Activated CD8-positive, alpha-beta T cell treated with anti-CD3 and anti-CD28 coated beads, Interleukin-2, amount 10 ng/mL, durations not matched to agents 7 days and 5 days (primary cell): ENCODE data around the gene AHRR. TPM values are rescaled to one million over a fixed set of nuclear protein-coding genes. Genes with fewer than 3 reads are reported as not detected.
A peak's percentile ranks its signal among the peaks of the same experiment; 100 is the strongest.

Source experiments
- ATAC-seq: fragments of 150-1000 bp; cut with Tn5 transposase; one replicate; pipeline ENCODE4 v1.10.0; 2021; ENCODE audit warnings: moderate library complexity
- CTCF ChIA-PET: fragments of 350-600 bp; sonication (Branson Sonifier 250); formaldehyde crosslinking; loops from one replicate; lab custom pipeline; 2021; ENCODE audit warnings: antibody characterized with exemption; lab: Charles Lee
- POLR2A ChIA-PET: fragments of 350-600 bp; sonication (Branson Sonifier 250); formaldehyde crosslinking; loops from one replicate; lab custom pipeline; 2021; ENCODE audit warnings: antibody characterized with exemption; lab: Charles Lee
- DNase-seq: peaks from one replicate; pipeline ENCODE4 v3.0.0-alpha.2; 2020
- H3K27ac Mint-ChIP-seq: one replicate; pipeline ENCODE4 v1.8.0; 2021; ENCODE audit warnings: mild to moderate bottlenecking, mixed read lengths
- H3K27me3 Mint-ChIP-seq: one replicate; pipeline ENCODE4 v1.8.0; 2021; ENCODE audit warnings: low read depth, mixed read lengths
- H3K36me3 Mint-ChIP-seq: one replicate; pipeline ENCODE4 v1.8.0; 2021; ENCODE audit warnings: low read depth, mixed read lengths
- H3K4me1 Mint-ChIP-seq: one replicate; pipeline ENCODE4 v1.8.0; 2021; ENCODE audit warnings: low read depth, mixed read lengths
- H3K4me3 Mint-ChIP-seq: one replicate; pipeline ENCODE4 v1.8.0; 2021; ENCODE audit warnings: mild to moderate bottlenecking, mixed read lengths
- H3K9me3 Mint-ChIP-seq: one replicate; pipeline ENCODE4 v1.8.0; 2022; ENCODE audit warnings: mixed read lengths; ENCODE audit not compliant: insufficient read depth
- total RNA-seq, 2 experiments: library from RNA; stranded (reverse); gene quantifications; one replicate each; pipeline ENCODE4 v1.2.3, GENCODE V29; 2021

AHRR gene
- total RNA-seq, 2 experiments from 2014 or later, result 56.1 to 57.2 TPM

DNA sequence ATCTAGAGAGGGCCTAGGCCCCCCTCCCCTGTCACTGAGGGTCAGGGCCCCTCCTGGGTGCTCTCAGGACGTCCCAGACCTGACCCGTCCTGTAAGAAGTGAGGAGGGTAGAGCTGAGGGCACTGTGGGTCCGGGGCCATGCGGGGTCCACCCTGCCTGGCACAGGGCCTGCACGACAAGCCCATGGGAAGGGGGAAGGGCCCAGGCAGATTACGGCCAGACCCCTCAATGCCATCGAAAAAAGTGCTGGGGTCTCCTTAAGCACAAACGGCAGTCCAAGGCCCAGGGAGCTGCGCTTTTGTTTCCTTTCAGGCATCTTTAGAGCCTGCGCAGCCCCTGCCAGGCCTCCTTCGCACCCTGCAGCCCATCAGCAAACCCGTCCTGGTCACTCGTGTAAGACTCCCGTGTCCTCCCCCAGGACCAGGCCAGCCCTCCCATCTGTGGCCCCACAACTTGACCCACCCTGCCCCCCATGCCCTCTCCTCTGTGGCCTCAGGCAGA is 117.0 kb downstream of the AHRR start:
- H3K4me1 Mint-ChIP-seq, result peaks cover 36% of the 10 kb centered on the region
- DNase-seq (no peak), ATAC-seq (no peak)
- CTCF ChIA-PET, result no interaction called here
- H3K9me3 Mint-ChIP-seq, result no peaks in the 10 kb centered on the region
- POLR2A ChIA-PET, result interaction anchor here (0.9 kb wide), 1 partner anchor 93 kb away, joined by 3 read pairs; no protein-coding TSS in a partner anchor
- H3K27me3 Mint-ChIP-seq, result no peaks in the 10 kb centered on the region
- no peak overlapping the region for H3K4me3 Mint-ChIP-seq
- H3K27ac Mint-ChIP-seq, result no peak overlapping the region
- peaks cover 6% of the 10 kb centered on the region for H3K36me3 Mint-ChIP-seq

DNA sequence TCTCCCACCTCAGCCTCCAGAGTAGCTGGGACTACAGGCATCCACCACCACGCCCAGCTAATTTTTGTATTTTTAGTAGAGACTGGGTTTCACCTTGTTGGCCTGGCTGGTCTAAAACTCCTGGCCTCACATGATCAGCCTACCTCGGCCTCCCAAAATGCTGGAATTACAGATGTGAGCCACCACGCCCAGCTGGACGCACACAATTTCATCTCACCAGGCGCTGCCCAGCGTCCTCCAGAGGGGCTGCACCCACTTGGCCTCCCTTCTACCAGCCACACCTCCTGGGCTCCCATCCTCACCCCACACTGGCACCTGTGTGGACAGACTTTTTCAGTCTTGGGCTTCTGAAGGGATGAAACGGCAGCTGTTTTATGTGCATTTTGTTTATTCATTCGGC is 117.7 kb downstream of the AHRR start:
- peak overlapping the region; percentile 23 for H3K27ac Mint-ChIP-seq
- ATAC-seq (no peak), DNase-seq (no peak)
- H3K27me3 Mint-ChIP-seq, result no peaks in the 10 kb centered on the region
- H3K9me3 Mint-ChIP-seq, result no peaks in the 10 kb centered on the region
- ChIA-PET CTCF (interaction anchor here (1.6 kb wide), 1 partner anchor 8 kb away, joined by 7 read pairs; no protein-coding TSS in a partner anchor), POLR2A (no interaction called here)
- peaks cover 6% of the 10 kb centered on the region for H3K36me3 Mint-ChIP-seq
- H3K4me3 Mint-ChIP-seq, result no peak overlapping the region
- peaks cover 41% of the 10 kb centered on the region for H3K4me1 Mint-ChIP-seq

DNA sequence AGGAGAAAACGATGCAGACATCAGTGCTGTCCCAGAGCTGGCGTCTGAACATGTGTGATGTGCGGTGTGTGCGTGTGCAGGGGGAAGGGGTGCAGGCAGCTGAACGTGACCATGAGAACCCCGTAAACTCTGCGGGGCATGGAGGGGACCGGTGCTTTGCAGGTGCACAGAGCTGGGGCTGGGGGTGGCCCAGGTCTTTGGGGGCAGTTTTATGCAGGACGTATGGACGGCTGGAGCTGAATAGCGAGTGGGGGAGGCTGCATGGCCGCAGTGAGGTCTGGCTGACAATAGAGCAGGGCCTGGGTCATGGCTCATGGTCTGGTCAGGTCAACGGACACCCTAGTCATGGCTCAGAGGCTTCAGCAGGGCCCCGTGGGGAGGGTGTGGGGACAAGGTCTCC is 118.1 kb downstream of the AHRR start:
- Mint-ChIP-seq H3K4me1 (peaks cover 46% of the 10 kb centered on the region), H3K27ac (peak overlapping the region; percentile 23), H3K36me3 (peaks cover 8% of the 10 kb centered on the region), H3K27me3 (no peaks in the 10 kb centered on the region), H3K9me3 (no peaks in the 10 kb centered on the region), H3K4me3 (no peak overlapping the region)
- DNase-seq (no peak), ATAC-seq (no peak)
- POLR2A ChIA-PET, result no interaction called here
- CTCF ChIA-PET, result interaction anchor here (1.4 to 1.6 kb wide), 2 partner anchors 9 to 14 kb away, joined by 4 to 7 read pairs; no protein-coding TSS in a partner anchor

DNA sequence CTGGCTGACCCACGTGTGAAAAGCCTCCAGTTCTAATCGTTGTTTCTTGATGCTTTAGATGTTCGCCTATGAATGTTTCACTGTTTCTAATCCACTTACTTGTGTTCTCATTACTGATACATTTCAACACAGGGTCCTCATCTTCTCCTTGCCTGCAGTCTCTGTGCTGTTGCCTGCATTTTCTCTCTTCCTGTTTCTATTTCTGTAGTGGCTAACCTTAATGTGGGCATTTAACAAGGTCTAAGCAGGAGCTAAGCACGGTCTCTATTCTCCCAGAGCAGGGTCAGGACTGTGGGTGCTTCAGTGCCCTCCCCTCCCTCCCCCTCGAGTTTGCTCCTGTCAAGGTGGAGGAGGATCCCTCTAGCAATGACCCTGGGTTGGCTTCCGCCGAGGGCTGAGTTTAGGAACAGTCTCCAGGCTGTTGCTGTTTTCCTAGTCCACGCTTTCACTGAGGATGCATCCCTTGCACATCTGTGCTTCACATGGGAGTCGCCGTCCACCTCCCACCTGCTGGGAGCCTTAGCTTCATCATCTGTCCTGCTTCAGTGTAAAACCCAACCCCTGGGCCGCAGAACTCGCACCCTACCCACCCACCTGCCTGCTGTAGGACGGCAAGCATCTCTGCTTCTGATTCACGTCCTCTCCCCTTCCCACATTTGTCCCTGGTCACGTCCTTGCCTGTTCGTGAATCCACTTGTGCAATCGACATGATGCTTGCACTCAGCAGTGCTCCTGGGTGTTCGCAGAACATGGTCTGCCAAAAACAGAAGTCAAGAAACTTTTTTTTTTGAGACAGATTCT is 119.1 kb downstream of the AHRR start:
- CTCF ChIA-PET, result interaction anchor here (1.4 to 1.6 kb wide), 2 partner anchors 9 to 15 kb away, joined by 4 to 7 read pairs; no protein-coding TSS in a partner anchor
- Mint-ChIP-seq H3K4me1 (peaks cover 51% of the 10 kb centered on the region), H3K9me3 (no peaks in the 10 kb centered on the region), H3K36me3 (peaks cover 9% of the 10 kb centered on the region), H3K4me3 (no peak overlapping the region), H3K27ac (peak overlapping the region; percentile 62), H3K27me3 (no peaks in the 10 kb centered on the region)
- POLR2A ChIA-PET, result no interaction called here
- DNase-seq, result no peak
- ATAC-seq, result no peak

DNA sequence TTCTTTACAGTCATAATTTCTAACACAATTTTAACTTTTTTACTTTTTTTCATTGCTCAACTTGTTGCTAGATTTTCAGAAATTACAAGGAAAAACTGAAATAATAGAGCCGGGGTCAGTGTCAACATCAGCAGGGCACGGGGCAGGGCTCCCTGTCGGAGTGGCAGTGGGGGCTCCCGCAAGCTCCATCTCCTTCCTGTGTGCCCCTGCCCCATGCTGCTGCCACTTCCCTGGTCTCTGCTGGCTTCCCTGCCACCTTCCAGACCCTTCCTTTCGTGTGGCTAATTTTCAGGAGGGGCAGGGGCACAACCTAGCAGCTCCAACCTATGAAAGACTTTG is 120.5 kb downstream of the AHRR start:
- Mint-ChIP-seq H3K27me3 (no peaks in the 10 kb centered on the region), H3K9me3 (no peaks in the 10 kb centered on the region), H3K4me1 (peaks cover 58% of the 10 kb centered on the region), H3K36me3 (peaks cover 17% of the 10 kb centered on the region), H3K27ac (peak overlapping the region; percentile 96), H3K4me3 (peak overlapping the region; percentile 98)
- DNase-seq (no peak), ATAC-seq (no peak)
- POLR2A ChIA-PET, result no interaction called here
- CTCF ChIA-PET, result interaction anchor here (1.1 kb wide), 1 partner anchor 27 kb away, joined by 3 read pairs; no protein-coding TSS in a partner anchor

DNA sequence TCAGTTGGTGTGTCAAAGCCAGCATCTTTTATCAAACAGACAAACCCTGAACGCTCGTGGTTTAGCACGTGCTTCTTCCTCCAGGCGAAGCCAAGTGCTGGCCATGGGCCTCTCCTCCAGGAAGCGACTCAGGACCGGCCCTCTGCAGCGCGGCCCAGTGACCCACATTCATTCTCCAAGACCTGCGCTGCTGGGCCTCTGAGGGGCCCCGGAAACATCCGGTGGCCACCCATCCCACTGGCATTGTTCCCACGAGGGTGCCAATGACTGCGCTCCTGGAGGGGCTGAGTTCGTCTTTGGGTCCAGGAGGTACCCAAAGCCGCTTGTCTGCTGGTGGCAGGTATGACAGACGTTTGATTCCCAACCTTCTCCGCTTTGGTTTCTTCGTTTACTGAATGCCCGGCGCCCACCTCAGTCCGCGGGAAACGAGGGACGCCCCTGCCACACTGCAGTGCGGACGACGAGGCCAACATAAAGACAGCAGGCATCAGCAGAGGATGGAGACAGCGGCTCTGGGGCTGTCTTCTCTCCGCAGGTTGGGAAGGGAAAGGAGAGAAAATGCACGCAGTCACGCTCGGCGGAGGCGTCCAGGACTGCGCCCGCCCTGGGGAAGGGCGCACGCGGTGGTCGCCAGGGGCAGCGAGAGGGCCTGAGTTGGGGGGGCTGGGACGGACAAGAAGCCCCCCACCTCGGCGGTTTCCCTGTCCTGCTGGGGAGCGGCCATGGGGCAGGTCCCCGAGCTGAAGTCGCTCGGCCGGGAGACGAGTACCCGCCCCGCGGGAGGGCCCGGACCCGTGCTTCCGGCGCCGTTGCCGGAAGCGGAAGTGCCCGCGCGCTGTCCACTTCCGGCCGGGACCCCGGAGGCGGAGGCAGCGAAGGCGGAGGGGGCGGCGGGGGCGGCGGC is 121.1 kb downstream of the AHRR start, which contains the start of gene EXOC3:
Gene EXOC3 (plus strand): TSS at position 842 of the 904 bp plus-strand sequence. CDS start 3,030 bp downstream, outside the sequence.
- DNase-seq, result peak; percentile 77
- Mint-ChIP-seq H3K27ac (peak within 1 kb of the TSS; percentile 96), H3K4me3 (peak within 1 kb of the TSS; percentile 98), H3K36me3 (peaks cover 23% of the 10 kb centered on the region), H3K9me3 (no peaks in the 10 kb centered on the region), H3K4me1 (peaks cover 58% of the 10 kb centered on the region), H3K27me3 (no peaks in the 10 kb centered on the region)
- ATAC-seq, result peak; percentile 86
- ChIA-PET POLR2A (interaction anchor here (0.6 to 1.1 kb wide), 2 partner anchors 31 to 126 kb away, joined by 3 to 6 read pairs; no protein-coding TSS in a partner anchor), CTCF (interaction anchor here (0.5 to 1.1 kb wide), 2 partner anchors 28 to 1205 kb away, joined by 3 read pairs; no protein-coding TSS in a partner anchor)

DNA sequence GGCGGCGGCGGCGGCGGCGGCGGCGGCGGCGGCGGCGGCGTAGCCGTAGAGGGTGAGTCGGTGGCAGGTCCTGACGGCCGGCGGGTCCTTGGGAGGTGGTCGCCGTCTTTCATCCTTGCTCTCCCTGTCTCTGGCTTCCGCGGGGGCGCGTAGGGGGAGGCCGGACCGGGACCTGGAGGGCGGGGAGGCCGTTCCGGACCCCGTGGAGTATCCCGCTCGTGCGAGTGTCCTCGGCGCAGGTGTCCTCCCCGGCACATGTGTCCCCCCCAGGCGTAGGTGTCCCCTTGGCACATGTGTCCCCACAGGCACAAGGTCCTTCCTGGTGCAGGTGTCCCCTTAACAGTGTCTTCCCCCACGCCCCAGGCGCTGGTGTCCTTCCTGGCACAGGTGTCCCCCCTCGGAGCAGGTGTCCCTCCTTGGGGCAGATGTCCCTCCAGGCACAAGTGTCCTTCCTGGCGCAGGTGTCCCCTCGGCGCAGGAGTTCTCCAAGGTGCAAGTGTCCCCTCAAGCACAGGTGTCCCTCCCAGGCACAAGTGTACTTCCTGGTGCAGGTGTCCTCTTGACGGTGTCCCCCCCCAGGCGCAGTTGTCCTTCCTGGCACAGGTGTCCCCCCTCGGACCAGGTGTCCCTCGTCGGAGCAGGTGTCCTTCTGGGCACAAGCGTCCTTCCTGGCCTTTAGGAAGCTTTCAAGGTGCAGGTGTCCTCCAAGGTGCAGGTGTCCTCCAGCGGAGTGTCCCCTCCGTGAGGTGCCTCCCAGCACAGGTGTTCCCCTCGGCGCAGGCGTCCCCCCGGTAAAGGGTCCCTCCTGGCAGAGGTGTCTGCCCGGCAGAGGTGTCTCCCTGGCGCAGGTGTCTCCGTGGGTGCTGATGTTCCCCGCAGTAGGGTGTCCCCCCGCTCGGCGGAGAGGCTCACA is 122.0 kb downstream of the AHRR start:
- DNase-seq (peak; percentile 50), ATAC-seq (peak; percentile 45)
- no peaks in the 10 kb centered on the region for H3K9me3 Mint-ChIP-seq
- peaks cover 31% of the 10 kb centered on the region for H3K36me3 Mint-ChIP-seq
- ChIA-PET CTCF (interaction anchor here (0.5 to 1.5 kb wide), 2 partner anchors 120 to 1205 kb away, joined by 3 read pairs; no protein-coding TSS in a partner anchor), POLR2A (interaction anchor here (1.1 to 1.3 kb wide), 2 partner anchors 11 to 30 kb away, joined by 5 to 6 read pairs; no protein-coding TSS in a partner anchor)
- H3K27me3 Mint-ChIP-seq, result no peaks in the 10 kb centered on the region
- peaks cover 58% of the 10 kb centered on the region for H3K4me1 Mint-ChIP-seq
- H3K4me3 Mint-ChIP-seq, result peak overlapping the region; percentile 98
- H3K27ac Mint-ChIP-seq, result peak overlapping the region; percentile 81

DNA sequence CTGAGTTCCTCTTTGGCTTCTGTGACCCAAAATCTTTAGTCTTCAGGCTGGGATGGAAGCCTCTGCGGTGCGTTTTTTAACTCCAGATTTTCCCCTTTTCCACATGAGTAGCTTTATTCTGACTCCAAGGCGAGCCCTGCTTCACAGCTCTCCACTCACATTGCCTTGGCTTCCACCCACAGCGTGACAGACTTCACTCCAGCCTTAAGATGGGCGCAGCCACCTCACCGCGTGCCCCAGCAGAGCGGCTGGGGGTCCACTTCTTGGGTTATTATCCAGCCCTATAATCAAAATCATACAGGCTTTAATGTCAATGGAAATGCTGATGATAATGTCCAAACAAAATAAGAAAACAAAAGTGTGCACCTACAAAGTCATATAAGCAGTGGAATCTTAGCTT is 122.7 kb downstream of the AHRR start:
- no peaks in the 10 kb centered on the region for H3K9me3 Mint-ChIP-seq
- H3K36me3 Mint-ChIP-seq, result peaks cover 38% of the 10 kb centered on the region
- H3K27me3 Mint-ChIP-seq, result no peaks in the 10 kb centered on the region
- ATAC-seq (no peak), DNase-seq (no peak)
- CTCF ChIA-PET, result interaction anchor here (1.5 to 3.0 kb wide), 2 partner anchors 13 to 121 kb away, joined by 3 to 13 read pairs; no protein-coding TSS in a partner anchor
- H3K27ac Mint-ChIP-seq, result peak overlapping the region; percentile 81
- POLR2A ChIA-PET, result interaction anchor here (1.3 kb wide), 1 partner anchor 10 kb away, joined by 5 read pairs; no protein-coding TSS in a partner anchor
- H3K4me1 Mint-ChIP-seq, result peaks cover 60% of the 10 kb centered on the region
- H3K4me3 Mint-ChIP-seq, result peak overlapping the region; percentile 98

DNA sequence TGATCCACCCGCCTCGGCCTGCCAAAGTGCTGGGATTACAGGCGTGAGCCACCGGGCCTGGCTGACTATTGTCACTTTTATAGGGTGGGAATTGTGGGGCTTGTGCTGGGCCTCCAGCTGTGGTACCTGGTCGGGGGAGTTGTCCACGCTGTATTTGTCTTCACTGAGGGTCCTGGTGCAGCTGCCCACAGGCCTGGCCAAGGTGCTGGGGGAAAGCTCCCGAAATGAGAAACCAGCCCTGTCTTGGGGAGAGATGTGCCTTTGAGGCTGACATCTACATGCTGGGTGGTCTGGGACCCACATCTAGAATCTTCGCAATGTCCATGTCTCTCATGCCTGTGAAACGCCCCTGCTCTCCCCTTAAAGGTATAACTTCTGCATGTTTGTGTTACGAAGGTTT is 124.1 kb downstream of the AHRR start:
- Mint-ChIP-seq H3K9me3 (peaks cover under 1% of the 10 kb centered on the region), H3K4me1 (peaks cover 51% of the 10 kb centered on the region), H3K27me3 (no peaks in the 10 kb centered on the region), H3K27ac (peak overlapping the region; percentile 30), H3K36me3 (peaks cover 52% of the 10 kb centered on the region), H3K4me3 (no peak overlapping the region)
- ATAC-seq (no peak), DNase-seq (no peak)
- ChIA-PET POLR2A (interaction anchor here (0.6 to 2.0 kb wide), 3 partner anchors 29 to 227 kb away, joined by 3 to 7 read pairs (median 5); partner anchors contain the start of genes CCDC127 and SDHA), CTCF (interaction anchor here (1.0 to 3.0 kb wide), 11 partner anchors 15 to 722 kb away, joined by 3 to 29 read pairs (median 4); partner anchors contain the start of gene AHRR)
